HG03064 (cell line): ENCODE measurements around the gene FOXI1.

Experiments
- ATAC-seq: cut with Tn5 transposase; IDR thresholded peaks from one replicate; pipeline ENCODE4 v1.9.1; 2021; ENCODE audit warnings: low read depth; ENCODE audit not compliant: unreplicated experiment

Gene FOXI1

DNA sequence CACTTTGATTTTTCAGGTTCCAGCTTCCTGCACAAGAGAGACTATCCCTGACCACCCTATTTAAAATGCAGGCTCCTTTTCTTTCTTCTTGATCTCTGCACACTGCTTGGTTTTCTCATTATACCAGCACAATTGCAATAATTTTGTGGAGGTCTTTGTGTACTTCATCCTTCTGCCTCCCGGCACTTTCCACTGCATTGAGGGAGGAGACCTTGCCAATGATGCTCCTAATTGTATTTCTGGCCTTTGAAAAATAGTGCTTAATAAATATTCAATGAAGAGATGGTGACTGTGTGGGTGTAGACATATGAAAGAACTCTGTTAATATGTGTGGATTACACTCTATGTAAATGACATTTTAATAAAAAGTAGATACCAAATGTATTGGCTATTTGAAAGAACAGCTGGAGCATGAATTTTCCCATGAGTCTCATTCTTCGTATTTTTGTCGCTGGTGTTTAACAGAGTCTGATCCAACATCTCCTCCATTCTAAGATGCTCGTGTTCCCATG, 42.1 kb downstream of the FOXI1 start:
- no peak for ATAC-seq

DNA sequence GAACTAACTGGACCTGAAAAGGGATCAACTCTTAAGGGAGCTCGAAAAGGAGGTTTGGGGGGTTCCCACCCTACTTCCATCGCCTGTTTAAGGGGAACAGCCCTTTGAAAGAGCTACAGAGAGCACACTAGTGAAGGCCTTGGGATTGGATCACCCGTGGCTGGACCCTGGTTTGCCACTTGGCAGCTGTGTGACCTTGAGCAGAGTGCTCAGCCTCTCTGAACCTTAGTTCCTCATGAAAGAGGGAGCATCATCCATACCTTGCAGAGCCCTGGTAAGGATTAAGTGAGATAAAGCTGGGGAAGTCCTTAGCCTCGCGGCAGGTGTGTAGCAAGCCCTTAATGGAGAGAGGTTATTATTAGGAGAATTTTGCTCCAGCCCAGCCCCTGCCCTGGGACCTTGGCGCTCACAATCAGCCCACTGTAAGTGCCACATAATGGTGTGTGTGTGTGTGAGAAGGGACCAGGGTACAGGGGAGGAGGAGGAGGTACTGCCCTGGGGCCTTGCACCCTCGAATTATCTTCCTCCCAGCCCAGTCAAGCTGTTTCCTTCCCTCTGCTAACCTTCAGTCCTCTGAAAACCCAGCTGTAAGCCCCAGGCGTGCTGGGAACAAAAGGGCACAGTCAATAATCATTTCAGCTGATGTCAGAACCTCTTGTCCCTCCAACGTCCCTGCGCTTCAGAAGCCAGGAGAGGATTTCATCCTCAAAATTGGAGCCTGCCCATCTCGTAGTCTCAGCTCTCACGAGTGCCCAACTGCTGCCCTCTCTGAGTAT, 42.9 kb downstream of the FOXI1 start:
- ATAC-seq = no peak

DNA sequence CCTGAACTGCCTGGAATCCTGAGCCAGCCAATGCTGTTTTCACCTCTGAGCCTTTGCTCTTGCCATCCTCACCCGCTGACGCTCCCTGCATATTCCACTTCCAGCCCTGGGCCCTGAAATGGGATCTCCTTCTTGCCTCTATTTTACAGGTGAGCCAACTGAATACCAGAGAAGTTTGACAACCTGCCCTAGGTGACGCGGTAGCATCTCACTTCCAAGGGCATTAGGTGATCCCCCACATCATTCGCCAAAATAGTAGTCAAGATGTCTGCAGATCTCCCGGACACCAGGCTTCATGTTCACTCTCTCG, 43.5 kb downstream of the FOXI1 start:
- no peak for ATAC-seq

DNA sequence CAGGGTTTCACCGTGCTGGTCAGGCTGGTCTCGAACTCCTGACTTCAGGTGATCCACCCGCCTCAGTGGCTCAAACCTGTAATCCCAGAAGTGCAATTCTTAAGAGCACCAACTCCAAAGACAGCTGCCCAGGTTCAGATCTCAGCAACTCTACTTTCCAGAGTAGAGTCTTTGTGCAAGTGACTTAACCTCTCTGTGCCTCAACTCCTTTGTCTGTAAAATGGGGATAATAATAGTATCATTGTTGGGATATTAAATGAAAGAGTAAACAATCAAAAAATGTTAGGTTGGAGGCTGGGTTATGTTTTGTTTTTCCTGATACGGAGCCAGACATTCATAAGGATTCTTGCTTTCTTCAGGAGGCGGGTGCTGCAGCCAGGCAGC, 45.0 kb downstream of the FOXI1 start:
- ATAC-seq = no peak

DNA sequence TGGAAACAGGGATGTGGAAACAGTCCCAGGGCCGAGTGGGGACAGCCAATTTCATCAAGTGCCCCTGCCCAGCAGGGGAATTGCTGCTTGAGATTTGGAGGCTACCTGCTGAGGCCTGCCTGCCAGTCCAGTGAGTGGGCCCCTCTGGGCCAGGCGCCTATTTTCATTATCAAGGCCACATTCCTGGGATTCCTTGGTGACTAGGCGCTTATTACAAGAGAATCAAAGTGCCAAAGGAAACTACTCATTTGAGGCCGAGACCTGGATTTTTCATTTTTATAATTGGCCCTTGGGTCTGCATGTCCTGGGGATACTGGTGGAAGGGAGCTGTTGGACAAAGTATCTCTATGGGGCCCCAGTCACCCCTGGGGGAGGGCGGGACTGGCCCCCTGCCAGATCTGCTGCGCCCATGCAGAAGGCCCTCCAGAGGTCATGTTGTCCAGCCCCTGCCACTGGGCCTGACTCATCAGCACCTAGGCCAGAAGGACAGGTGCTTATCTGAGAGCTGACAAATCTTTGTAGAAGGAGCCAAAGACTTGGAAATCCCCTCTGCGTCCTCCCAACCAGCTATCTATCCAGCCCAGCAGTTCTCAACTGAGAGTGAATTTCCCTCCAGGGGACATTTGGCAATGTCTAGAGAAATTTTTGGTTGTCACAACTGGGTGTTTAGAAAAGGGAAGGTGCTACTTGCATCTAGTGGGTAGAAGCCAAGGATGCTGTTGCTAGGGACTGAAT, 45.6 kb downstream of the FOXI1 start:
- ATAC-seq = no peak

DNA sequence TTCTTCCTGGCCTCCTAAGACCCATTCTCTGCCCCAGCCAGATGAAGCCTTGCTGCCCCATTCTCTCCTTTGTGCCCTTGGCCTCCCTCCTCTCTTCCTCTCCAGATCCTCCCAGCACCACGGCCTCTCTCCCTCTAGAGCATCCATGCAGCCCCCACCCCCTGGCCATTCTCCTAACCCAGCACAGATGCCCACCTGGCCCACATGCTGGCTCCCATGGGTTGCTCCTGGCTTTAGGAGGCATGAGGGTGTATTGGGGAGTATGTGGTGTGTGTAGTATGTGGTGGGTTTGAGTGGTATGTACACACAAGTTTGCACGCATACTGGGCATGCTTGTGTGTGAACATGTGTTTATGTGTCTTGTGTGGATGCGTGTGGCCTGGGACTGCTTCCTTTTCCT, 47.1 kb downstream of the FOXI1 start:
- ATAC-seq = no peak

DNA sequence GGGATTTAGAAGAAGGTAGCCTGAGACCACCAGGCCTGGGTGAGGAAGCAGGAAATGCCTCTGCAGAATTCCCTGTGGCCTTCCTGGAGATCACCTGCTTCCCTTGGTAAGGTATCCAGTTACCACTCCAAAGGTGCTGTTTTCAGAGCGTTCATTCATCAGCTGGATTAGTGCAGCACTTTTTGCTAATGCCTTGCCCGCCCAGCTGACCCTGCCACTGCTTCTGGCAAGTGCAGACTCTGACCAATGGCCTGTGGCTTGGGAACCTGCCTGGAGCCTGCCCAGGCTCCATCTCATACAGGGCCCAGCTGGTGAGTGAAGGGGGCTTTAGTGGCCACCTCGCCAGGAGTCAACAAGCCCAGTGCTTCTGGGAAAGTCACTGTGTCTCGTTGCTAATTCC, 48.6 kb downstream of the FOXI1 start:
- no peak for ATAC-seq

DNA sequence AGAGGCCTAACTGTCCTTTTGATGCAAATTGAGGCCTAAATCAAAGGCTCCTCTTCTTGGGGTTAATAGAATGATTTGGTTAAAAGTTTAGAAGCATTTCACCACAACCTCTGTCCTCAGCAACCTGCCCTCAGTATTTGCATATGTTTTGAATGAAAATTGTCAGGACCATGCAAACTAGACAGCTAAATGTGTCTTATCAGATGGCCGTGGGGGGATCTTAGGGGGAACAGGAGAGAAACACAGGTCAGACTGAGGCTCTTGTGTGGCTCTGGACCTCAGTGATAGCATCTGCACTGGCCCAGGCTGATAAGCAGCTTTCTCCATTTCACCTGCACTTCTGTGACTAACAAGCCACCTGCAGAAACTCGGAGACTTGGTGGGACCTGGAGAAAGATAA, 49.0 kb downstream of the FOXI1 start:
- ATAC-seq = no peak

DNA sequence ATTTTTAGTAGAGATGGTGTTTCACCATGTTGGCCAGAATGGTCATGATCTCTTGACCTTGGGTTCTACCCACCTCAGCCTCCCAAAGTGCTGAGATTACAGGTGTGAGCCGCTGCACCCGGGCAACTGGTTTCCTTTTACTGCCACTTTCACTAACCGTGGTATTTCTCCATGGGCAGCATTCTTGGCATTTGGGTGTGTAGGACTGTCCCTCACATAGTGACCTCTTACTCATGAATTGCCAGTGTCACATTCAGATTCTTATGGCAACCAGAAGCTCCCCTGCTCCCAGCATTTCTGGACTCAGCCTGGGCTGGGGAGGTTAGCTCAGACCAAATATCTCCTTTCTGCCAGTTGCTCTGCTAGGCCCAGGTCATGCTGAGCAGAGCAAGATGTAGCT, 50.1 kb downstream of the FOXI1 start:
- no peak for ATAC-seq

DNA sequence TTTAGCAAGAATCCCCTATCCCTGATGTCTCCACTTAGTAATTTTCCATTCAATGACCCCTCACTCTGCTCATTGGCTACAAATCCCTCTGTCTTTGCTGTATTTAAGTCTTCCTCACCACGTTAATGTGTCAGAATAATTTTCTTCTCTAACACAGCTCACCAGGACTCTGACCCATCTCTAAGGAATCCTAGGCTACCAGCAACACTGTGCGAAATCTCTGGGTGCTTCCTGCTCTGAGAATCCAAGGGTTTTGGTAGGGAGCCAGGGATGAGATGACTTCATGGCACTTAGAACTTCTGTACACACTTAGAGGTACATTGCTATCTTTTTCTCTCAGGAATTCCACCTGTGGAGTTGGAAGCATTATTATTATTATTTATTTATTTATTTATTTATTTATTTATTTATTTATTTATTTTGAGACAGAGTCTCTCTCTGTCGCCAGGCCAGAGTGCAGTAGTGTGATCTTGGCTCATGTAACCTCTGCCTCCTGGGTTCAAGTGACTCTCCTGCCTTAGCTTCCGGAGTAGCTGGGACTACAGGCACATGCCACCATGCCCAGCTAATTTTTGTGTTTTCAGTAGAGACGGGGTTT, 53.5 kb downstream of the FOXI1 start:
- no peak for ATAC-seq
